PC-9 (cell line): ENCODE data around the gene S100B. TPM values are rescaled to one million over a fixed set of nuclear protein-coding genes. Genes with fewer than 3 reads are reported as not detected.

ENCODE experiments used
- BruUV-seq: library from RNA; stranded (reverse); fragments of 400-500 nt; replicated peaks from 2 replicates; lab custom pipeline; 2021; lab: Mats Ljungman, UMichigan
- CTCF ChIA-PET: fragments of 300-600 bp; sonication (Branson Sonifier 250); formaldehyde crosslinking; loops from one replicate; lab custom pipeline; 2022; ENCODE audit warnings: antibody characterized with exemption; lab: Charles Lee
- POLR2A ChIA-PET: fragments of 300-600 bp; sonication (Branson Sonifier 250); formaldehyde crosslinking; loops from one replicate; lab custom pipeline; 2022; ENCODE audit warnings: antibody characterized with exemption; ENCODE audit not compliant: unreplicated experiment; lab: Charles Lee
- DNase-seq, 2 experiments: peaks; one replicate each; pipeline versions ENCODE4 v3.0.0 to v3.0.0-alpha.2; 2015 to 2022; ENCODE audit warnings: mixed read lengths in 1 of 2
- H2AFZ ChIP-seq: fragments of 200-600 bp; sonication (generic); 2 replicates; pipeline ENCODE4 v1.8.1; 2017; ENCODE audit warnings: antibody characterized with exemption
- H3F3A ChIP-seq: fragments of 200-600 bp; sonication (generic); 2 replicates; pipeline ENCODE4 v1.8.1; 2017; ENCODE audit warnings: antibody characterized with exemption, mild to moderate bottlenecking, low read depth; ENCODE audit not compliant: insufficient read depth
- H3K27ac ChIP-seq: fragments of 200-600 bp; sonication (generic); 2 replicates; pipeline ENCODE4 v1.6.1; 2016; ENCODE audit warnings: mixed run types
- H3K27me3 ChIP-seq: fragments of 200-600 bp; sonication (generic); 2 replicates; pipeline ENCODE4 v1.6.1; 2016; ENCODE audit warnings: low read depth, mixed run types; ENCODE audit not compliant: insufficient read depth
- H3K36me3 ChIP-seq: fragments of 200-600 bp; sonication (generic); 2 replicates; pipeline ENCODE4 v1.6.1; 2016; ENCODE audit warnings: low read depth, mixed run types
- H3K4me1 ChIP-seq: fragments of 200-600 bp; sonication (generic); replicated peaks from 2 replicates; pipeline ENCODE4 v1.6.1; 2016; ENCODE audit warnings: mixed run types; ENCODE audit not compliant: insufficient read depth
- H3K4me2 ChIP-seq: fragments of 200-600 bp; sonication (generic); 2 replicates; pipeline ENCODE4 v1.6.1; 2017; ENCODE audit warnings: mixed run types
- H3K4me3 ChIP-seq: fragments of 200-600 bp; sonication (generic); 2 replicates; pipeline ENCODE4 v1.6.1; 2016; ENCODE audit warnings: mixed run types
- H3K79me2 ChIP-seq: fragments of 200-600 bp; sonication (generic); 2 replicates; pipeline ENCODE4 v1.6.1; 2017; ENCODE audit warnings: low read depth, mixed run types
- H3K9me2 ChIP-seq: fragments of 200-600 bp; sonication (generic); 2 replicates; pipeline ENCODE4 v1.8.1; 2017; ENCODE audit warnings: mild to moderate bottlenecking; ENCODE audit not compliant: insufficient read depth
- H3K9me3 ChIP-seq: fragments of 200-600 bp; sonication (generic); 2 replicates; pipeline ENCODE4 v1.8.1; 2016; ENCODE audit warnings: low read depth; ENCODE audit not compliant: insufficient read depth
- H4K20me1 ChIP-seq: fragments of 200-600 bp; sonication (generic); 2 replicates; pipeline ENCODE4 v1.8.1; 2017; ENCODE audit not compliant: insufficient read depth
- EZH2 ChIP-seq: fragments of 200-600 bp; sonication (generic); IDR thresholded peaks from 2 replicates; pipeline ENCODE4 v1.8.0; 2017; ENCODE audit warnings: antibody characterized with exemption, low read depth
- intact Hi-C: fragments of 100-400 bp; cut with micrococcal nuclease; formaldehyde crosslinking; loops from one replicate; pipeline ENCODE4 v1.10.0; 2022; ENCODE audit not compliant: unreplicated experiment
- total RNA-seq: library from RNA; stranded (reverse); gene quantifications from 2 replicates; pipeline ENCODE4 v1.2.3, GENCODE V29; 2021
- TF ChIP-seq, protein P1 (sequence below): fragments of 200-600 bp; sonication (generic); conservative IDR thresholded peaks from 2 replicates; pipeline ENCODE4 v1.6.1; 2017; ENCODE audit warnings: mixed run types, antibody characterized with exemption, mild to moderate bottlenecking, moderate library complexity

Gene S100B
- total RNA-seq, 1 experiment from 2014 or later: not detected

DNA sequence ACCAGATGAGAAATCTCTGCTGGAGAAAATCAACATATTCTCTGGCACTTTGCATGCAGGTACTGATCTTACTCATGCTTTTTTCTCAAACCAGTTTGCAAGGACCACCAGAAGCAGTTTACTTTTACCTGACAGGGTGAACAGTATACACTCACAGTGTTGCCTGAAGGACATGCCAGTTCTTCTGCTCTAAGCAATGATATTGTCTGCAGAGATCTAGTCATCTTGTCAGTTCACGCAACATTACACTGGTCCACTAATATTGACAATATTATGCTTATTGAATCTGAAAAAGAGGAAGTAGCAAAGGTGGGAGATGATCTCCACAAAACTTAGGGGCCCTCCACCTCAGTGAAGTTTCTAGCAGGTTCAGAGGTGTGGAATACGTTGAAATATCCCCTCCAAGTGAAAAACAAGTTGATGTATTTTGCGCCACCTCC is 3.8 kb upstream of the S100B start:
- H3K79me2 ChIP-seq: no peaks in the 10 kb centered on the region
- H3F3A ChIP-seq: no peaks in the 10 kb centered on the region
- no peak overlapping the region for H3K27ac ChIP-seq
- ChIA-PET CTCF (no interaction called here), POLR2A (no interaction called here)
- H3K4me1 ChIP-seq: no peaks in the 10 kb centered on the region
- no peaks in the 10 kb centered on the region for H3K36me3 ChIP-seq
- no peak overlapping the region for H2AFZ ChIP-seq
- no peaks in the 10 kb centered on the region for H4K20me1 ChIP-seq
- H3K4me3 ChIP-seq: no peak overlapping the region
- no peaks in the 10 kb centered on the region for H3K9me2 ChIP-seq
- intact Hi-C loops: no loop called here
- H3K9me3 ChIP-seq: no peaks in the 10 kb centered on the region
- no peaks in the 10 kb centered on the region for H3K27me3 ChIP-seq
- BruUV-seq: no TSS peak
- H3K4me2 ChIP-seq: no peak overlapping the region
- no peak for TF ChIP-seq EZH2
- TF ChIP-seq, protein P1, sequence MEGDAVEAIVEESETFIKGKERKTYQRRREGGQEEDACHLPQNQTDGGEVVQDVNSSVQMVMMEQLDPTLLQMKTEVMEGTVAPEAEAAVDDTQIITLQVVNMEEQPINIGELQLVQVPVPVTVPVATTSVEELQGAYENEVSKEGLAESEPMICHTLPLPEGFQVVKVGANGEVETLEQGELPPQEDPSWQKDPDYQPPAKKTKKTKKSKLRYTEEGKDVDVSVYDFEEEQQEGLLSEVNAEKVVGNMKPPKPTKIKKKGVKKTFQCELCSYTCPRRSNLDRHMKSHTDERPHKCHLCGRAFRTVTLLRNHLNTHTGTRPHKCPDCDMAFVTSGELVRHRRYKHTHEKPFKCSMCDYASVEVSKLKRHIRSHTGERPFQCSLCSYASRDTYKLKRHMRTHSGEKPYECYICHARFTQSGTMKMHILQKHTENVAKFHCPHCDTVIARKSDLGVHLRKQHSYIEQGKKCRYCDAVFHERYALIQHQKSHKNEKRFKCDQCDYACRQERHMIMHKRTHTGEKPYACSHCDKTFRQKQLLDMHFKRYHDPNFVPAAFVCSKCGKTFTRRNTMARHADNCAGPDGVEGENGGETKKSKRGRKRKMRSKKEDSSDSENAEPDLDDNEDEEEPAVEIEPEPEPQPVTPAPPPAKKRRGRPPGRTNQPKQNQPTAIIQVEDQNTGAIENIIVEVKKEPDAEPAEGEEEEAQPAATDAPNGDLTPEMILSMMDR: no peak
- no peak for DNase-seq

DNA sequence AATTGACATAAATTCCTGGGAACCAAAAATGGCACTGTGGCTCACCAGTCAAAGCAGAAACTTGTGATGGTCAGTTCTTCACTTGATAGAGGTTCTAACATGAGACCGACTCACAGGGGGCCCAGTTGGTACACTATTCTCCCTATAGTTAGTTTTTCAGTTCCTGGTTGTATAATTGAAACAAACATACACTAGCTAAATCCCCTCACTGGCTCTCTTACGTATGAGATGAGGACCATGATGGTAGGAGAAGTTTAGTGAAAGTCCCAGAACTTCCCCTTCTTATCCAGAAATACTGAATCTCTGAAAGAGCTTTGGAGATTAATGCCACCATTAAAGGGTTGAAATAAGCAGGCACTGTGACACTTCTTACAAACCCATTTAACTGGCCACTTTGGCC is 2.8 kb upstream of the S100B start:
- no peak overlapping the region for H2AFZ ChIP-seq
- no peak overlapping the region for H3K4me2 ChIP-seq
- BruUV-seq: no TSS peak
- no peaks in the 10 kb centered on the region for H3K9me2 ChIP-seq
- DNase-seq: no peak
- no peaks in the 10 kb centered on the region for H4K20me1 ChIP-seq
- no peaks in the 10 kb centered on the region for H3K27me3 ChIP-seq
- no peak overlapping the region for H3K27ac ChIP-seq
- no peaks in the 10 kb centered on the region for H3K79me2 ChIP-seq
- ChIA-PET CTCF (no interaction called here), POLR2A (no interaction called here)
- TF ChIP-seq, protein P1: no peak
- TF ChIP-seq EZH2: no peak
- no peaks in the 10 kb centered on the region for H3F3A ChIP-seq
- H3K9me3 ChIP-seq: no peaks in the 10 kb centered on the region
- intact Hi-C loops: no loop called here
- H3K4me1 ChIP-seq: no peaks in the 10 kb centered on the region
- H3K4me3 ChIP-seq: no peak overlapping the region
- H3K36me3 ChIP-seq: no peaks in the 10 kb centered on the region

DNA sequence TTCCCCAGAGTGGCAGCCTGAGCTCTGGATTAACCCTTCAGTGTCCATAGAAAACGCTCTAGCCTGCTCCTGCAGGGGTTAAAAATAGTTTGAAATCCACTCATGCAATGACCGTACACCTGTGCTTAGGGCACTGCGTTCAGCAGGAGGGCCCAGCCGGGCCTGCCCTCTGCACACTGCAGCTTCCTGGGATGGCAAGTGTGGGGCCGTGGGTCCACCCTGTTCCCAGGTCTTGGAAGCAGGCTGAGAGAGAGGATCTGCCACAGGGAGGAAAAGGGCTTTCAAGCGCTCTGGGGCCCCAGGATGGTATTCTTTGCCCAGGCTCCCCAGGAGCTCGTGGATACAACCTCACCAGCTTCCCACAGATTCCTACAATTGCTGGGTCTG is 1.5 kb upstream of the S100B start:
- CTCF ChIA-PET: no interaction called here
- no peak overlapping the region for H3K4me2 ChIP-seq

More for the DNA sequence above, 1.5 kb upstream of the S100B start:
- intact Hi-C loops: no loop called here
- H3K79me2 ChIP-seq: no peaks in the 10 kb centered on the region
- H3K4me3 ChIP-seq: no peak overlapping the region
- no TSS peak for BruUV-seq
- POLR2A ChIA-PET: no interaction called here
- no peaks in the 10 kb centered on the region for H3F3A ChIP-seq
- H3K27ac ChIP-seq: no peak overlapping the region
- no peaks in the 10 kb centered on the region; the same call in 1 of the 2 replicates for H3K27me3 ChIP-seq
- no peaks in the 10 kb centered on the region for H3K9me2 ChIP-seq
- H3K9me3 ChIP-seq: no peaks in the 10 kb centered on the region
- H2AFZ ChIP-seq: no peak overlapping the region
- no peaks in the 10 kb centered on the region for H4K20me1 ChIP-seq
- H3K4me1 ChIP-seq: no peaks in the 10 kb centered on the region
- TF ChIP-seq EZH2: no peak
- TF ChIP-seq, protein P1: no peak
- H3K36me3 ChIP-seq: no peaks in the 10 kb centered on the region
- DNase-seq: no peak
